Vagina (tissue), 2 donors: ENCODE measurements around the gene CYP26A1.

Experiments
- CTCF ChIP-seq, 3 experiments: fragments of 450-650 bp in 2 of 3; fragments of 200-600 bp in 1 of 3; sonication (generic) in 1 of 3; IDR thresholded peaks; one replicate each; pipeline ENCODE4 v1.5.1; 2017 to 2019; ENCODE audit warnings: antibody characterized with exemption in 3 of 3, mild to moderate bottlenecking in 2 of 3, moderate library complexity in 2 of 3
- POLR2A ChIP-seq, 2 donors: fragments of 450-650 bp; IDR thresholded peaks; one replicate each; pipeline ENCODE4 v1.6.1; 2017; ENCODE audit warnings: antibody characterized with exemption in 2 of 2, mild to moderate bottlenecking in 2 of 2, moderate library complexity in 2 of 2
- POLR2AphosphoS5 ChIP-seq, 2 donors: sonication (generic); formaldehyde crosslinking; IDR thresholded peaks; one replicate each; pipeline ENCODE4 v1.9.0; 2017; ENCODE audit warnings: antibody characterized with exemption in 2 of 2, mild to moderate bottlenecking in 2 of 2, low read depth in 1 of 2; ENCODE audit not compliant: insufficient read depth in 1 of 2

- TF ChIP-seq CTCF (IDR thresholded peaks at IDR 0.05), result no peak
- no peak for TF ChIP-seq POLR2A (IDR thresholded peaks at IDR 0.05)
- no peak for TF ChIP-seq POLR2AphosphoS5 (IDR thresholded peaks at IDR 0.05; ENCODE audit: insufficient read depth in 1 of 2, low read depth in 1 of 2)
Observed at GRCh38 chr10:93058139-93058538, 15.6 kb upstream of the CYP26A1 start.
